GM10847 (cell line): ENCODE measurements around the gene FEM1B.

Experiments used
- POLR2A ChIP-seq: IDR thresholded peaks from 2 replicates; pipeline ENCODE4 v1.6.1; 2011; ENCODE audit not compliant: insufficient read length; ENCODE audit errors: extremely low read depth

FEM1B gene

DNA sequence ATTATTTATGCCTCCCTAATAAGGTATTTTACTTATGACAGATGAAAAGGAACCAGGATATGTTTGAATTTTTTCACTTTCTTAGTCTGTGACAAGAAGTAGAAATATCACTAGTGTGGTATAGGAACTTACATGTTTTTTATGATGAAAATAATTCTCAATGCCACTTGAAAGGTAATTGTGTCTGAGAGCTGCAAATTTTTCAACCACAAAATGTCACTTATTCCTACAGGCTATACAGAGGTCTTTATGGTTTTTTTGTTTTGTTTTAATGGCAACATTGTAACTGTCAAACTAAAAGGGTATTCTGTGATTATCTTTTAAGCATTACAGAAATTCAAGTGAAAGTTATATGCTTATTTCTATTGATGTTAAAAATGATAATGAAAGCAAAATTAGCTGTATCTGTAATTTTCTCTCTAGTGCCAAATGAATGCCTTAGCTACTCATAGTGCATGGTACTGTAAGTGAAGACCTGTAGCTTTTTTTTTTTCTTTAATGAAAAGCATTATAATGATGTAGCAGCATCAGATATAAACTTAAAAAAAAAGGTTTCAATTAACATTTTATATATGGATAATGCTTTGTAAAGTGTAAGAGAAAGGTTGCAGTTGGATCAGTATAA, 14.7 kb downstream of the FEM1B start:
- TF ChIP-seq POLR2A: no peak

GRCh38 chr15:68292967-68293366, 15.4 kb downstream of the FEM1B start:
- no peak for TF ChIP-seq POLR2A

- no peak for TF ChIP-seq POLR2A
These were observed 17.7 kb downstream of the FEM1B start for GRCh38 chr15:68295014-68295805.

GRCh38 chr15:68298336-68298735, 20.8 kb downstream of the FEM1B start:
- no peak for TF ChIP-seq POLR2A

GRCh38 chr15:68298882-68299381, 21.4 kb downstream of the FEM1B start:
- TF ChIP-seq POLR2A: no peak

DNA sequence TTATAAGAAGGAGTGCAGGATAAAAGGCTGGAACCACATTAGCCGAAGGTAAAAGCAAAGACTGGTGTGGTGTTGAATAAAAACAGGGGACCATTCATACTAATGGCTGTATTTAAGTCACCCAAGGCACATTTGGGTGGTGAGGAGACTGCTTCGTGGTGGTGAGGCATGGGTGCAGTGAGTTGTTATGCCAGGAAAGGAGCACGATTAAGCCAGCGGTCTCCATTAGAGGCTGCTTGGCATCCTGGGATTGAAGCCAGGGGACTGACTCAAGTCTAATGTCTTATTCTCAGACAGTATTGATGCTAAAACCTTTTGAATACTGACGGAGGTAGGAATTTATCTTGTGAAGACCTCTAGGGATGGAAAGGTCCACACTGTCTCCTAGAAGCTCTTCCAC, 21.9 kb downstream of the FEM1B start:
- no peak for TF ChIP-seq POLR2A

DNA sequence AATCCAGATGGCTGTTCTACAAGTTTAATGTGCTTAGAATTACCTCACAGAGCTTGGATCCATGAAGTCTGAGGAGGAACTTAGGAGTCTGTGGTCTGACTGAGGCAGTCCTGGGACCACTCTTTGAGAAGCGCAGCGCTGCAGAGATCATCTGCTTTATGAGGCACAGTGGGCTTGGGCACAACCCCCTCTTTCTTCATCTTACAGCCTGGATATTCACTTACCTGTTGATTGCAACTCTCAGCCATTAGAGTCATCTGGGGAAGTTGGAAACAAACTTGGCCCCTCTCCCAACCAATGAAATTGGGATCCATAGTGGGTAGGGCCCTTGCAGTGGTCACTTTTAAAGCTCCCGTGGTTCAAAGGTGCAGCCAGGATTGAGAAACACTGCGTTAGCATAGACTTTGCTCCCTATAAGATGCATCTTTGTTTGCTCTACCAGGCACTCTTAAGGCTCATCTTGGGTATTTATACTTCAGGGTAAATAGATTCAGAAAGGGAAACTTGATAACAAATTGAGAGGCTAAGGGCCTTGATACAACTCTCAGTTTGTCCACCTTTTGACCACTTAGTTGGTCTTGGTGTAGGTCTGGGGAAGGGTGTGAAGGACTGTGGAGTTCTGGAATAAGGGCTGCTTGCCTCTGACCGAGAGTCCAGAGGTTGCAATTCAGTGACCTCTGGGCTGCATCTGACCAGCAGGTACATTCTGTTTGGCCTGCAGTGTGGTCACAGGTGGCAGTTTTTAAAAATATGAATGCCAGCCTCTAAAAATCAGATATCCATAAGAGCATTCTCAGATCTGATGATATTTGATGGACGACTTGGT, 22.8 kb downstream of the FEM1B start:
- no peak for TF ChIP-seq POLR2A

DNA sequence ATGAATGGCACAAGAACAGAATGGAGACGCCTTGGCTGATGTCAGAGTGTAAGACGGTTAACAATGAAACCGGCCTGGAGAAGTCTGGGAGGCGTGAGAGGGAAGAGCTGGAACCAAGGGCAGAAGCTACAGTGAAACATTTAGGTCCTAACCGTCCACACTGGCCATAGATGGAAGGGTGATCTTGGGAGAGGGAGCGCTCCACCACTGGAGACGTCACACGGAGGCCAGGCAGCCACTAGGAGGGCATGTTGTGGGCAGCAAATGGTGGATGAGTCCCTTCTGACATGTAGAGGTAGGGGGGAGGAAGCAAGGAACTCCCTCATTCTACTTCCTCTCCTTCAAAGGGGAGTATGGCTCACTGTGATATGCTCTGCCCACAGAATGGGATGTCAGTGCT, 23.8 kb downstream of the FEM1B start:
- TF ChIP-seq POLR2A: no peak

DNA sequence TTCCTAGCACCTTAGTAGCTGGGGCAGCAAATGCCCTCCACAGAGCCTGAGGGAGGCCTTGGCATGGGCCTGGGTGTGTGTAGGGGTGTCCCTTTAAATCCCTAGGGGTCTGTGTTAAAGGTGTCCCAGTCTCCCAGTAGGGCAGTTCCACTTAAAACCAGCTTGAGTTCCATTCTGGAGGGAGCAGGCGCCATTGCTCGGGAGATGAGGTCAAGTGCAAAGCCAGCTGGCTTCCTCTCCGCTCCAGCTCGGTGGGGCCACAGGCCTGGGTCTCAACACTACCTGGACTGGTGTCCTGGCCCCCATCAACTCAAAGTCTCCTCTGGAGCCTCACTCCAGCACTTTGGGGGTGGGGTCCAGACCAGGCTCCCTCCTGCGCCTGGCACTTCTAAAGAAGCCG, 25.2 kb downstream of the FEM1B start:
- TF ChIP-seq POLR2A: no peak

DNA sequence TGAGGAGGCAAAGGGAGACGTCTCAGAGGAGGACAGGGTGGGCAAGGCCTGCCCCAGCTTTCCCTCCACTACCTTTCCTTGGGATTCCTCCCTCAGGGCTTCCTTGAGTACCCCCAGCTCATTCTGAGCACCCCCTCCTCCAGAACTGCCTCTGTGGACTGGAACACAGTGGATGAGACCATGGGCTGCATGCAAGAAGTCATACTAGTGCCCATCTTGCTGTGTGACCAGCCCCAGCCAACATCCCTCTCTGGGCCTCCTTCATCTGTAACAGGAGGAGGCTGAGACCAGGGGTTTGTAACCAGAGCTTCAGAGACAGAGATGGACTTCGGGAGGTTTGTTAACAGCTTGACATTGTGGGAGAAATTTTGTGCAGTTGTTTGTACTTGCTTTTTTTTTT, 25.6 kb downstream of the FEM1B start:
- no peak for TF ChIP-seq POLR2A

GRCh38 chr15:68303560-68304436, 26.3 kb downstream of the FEM1B start:
- no peak for TF ChIP-seq POLR2A

DNA sequence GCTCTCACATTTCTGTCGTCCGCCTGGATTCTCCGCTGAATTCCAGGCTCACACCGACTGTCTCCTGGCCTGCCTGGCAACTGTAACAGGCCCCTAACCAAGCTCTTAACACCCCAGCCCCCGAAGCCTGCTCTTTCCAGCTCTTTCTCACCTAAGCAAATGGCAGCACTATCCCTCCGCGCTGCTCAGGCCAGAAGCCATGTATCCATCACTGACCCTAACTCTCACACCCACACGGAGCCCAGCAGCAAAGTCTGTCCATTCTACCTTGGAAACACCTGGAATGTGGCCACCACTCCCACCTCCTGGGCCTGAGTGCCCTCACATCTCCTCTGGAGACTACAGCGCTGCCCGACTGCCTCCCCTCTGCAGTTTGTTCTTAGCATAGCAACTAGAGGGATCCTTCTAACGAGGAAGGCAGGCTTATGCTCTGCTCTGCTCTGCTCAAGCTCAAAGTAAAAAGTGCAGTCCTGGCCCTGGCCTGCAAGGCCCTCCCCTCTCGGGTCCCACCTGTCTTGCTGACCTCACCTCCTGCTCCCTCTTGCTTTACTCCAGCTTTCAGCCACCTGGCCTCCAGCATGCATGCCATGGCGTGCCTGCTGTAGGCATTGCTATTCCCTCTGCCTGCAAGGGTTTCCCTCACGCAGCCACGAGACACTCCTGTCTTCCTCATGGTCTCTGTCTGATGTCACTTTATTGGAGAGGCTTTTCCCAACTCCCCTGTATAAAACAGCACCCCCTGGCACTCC, 27.2 kb downstream of the FEM1B start:
- TF ChIP-seq POLR2A: no peak

GRCh38 chr15:68305420-68305871, 27.9 kb downstream of the FEM1B start:
- no peak for TF ChIP-seq POLR2A
